ENCODE data around the gene PFKL. TPM values are rescaled to one million over a fixed set of nuclear protein-coding genes. Genes with fewer than 3 reads are reported as not detected.
"Not testable (repeated sequence)": the region's sequence is repeated elsewhere in the genome, so short reads cannot be mapped to it uniquely, and the experiment has no call there.

PFKL gene
- total RNA-seq, 4 donors from 2014 or later = 94.6 to 155 (median 141) TPM

DNA sequence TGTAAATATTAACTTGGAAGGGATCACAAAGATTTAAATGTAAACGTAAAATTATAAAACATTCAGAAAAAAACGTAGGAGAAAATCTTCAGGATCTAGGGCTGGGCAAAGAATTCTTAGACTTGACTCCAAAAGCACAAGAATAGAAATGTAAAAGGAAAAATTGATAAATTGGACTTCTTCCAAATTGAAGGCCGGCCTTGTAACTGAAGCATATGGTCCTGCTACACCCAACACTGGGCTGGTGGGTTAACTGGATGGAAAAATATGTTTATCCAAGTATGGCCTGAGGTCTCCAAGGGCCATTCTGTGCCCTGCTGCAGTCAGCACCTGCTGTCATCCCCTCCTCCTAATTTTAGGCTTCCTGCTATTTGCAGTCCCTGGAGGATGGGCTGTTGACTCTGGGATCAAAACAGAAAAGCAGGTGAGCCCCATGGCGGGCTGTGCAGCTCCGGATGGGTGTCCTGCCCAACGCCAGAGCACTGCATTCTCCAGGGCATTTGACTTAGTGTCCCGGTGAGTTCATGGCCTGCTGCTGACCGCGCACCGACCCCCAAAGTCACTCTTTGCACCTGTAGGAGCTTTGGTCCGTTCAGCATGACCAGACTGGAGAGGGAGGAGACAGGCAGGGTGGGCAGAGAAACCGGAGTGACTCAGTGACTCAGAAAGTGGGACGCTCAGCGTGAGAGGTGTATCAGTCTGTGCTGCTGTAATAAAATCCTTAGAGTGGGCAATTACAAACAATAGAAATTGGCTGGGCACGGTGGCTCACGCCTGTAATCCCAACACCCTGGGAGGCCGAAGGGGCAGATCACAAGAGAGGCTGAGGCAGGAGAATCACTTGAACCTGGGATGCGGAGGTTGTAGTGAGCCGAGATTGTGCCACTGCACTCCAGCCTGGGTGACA is 20.2 kb upstream of the PFKL start:
- no peaks in the 10 kb centered on the region for H3K27me3 ChIP-seq
- DNase-seq (ENCODE audit: low spot score in 2 of 2) = no peak
- H3K36me3 ChIP-seq = no peaks in the 10 kb centered on the region
- H3K4me1 ChIP-seq = no peaks in the 10 kb centered on the region
- H3K9me3 ChIP-seq = peaks cover 0 to 6% (median 0%) of the 10 kb centered on the region in 4 donors
- TF ChIP-seq POLR2A (IDR thresholded peaks at IDR 0.05) = no peak
- no peak for TF ChIP-seq EP300 (IDR thresholded peaks at IDR 0.05)
- TF ChIP-seq, protein P1, sequence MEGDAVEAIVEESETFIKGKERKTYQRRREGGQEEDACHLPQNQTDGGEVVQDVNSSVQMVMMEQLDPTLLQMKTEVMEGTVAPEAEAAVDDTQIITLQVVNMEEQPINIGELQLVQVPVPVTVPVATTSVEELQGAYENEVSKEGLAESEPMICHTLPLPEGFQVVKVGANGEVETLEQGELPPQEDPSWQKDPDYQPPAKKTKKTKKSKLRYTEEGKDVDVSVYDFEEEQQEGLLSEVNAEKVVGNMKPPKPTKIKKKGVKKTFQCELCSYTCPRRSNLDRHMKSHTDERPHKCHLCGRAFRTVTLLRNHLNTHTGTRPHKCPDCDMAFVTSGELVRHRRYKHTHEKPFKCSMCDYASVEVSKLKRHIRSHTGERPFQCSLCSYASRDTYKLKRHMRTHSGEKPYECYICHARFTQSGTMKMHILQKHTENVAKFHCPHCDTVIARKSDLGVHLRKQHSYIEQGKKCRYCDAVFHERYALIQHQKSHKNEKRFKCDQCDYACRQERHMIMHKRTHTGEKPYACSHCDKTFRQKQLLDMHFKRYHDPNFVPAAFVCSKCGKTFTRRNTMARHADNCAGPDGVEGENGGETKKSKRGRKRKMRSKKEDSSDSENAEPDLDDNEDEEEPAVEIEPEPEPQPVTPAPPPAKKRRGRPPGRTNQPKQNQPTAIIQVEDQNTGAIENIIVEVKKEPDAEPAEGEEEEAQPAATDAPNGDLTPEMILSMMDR (IDR thresholded peaks at IDR 0.05) = no peak
- 74 to 77% methylated on average over 19 of the region's 19 CpGs for WGBS, 2 donors
- no peak overlapping the region for H3K4me3 ChIP-seq
- no peak overlapping the region for H3K27ac ChIP-seq

DNA sequence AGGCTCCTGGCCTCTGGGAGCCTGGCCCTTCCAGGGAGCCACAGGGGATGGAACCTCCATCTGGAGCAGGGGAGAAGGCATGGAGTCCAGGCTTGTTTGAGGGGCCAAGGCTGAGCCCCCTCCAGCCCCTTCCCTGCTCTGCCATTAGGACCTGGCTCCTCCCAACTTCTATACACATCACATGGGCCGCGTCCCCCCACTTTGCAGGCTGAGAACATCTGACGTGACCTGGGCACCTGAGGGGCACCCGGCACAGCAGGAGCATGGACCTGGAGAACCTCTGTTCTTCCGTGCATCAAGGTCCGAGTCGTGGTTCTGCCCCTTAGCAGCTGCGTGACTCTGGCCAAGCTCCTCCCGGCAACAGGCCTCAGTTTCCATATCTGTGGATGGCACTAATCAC is 18.1 kb upstream of the PFKL start:
- TF ChIP-seq, protein P1 (IDR thresholded peaks at IDR 0.05) = no peak
- TF ChIP-seq EP300 (IDR thresholded peaks at IDR 0.05) (no peak), POLR2A (IDR thresholded peaks at IDR 0.05) (no peak)
- H3K27ac ChIP-seq = no peak overlapping the region
- peaks cover 0 to 10% (median 0%) of the 10 kb centered on the region in 4 donors for H3K4me1 ChIP-seq
- no peaks in the 10 kb centered on the region for H3K9me3 ChIP-seq
- no peaks in the 10 kb centered on the region for H3K36me3 ChIP-seq
- no peak for DNase-seq (ENCODE audit: low spot score in 2 of 2)
- H3K4me3 ChIP-seq = no peak overlapping the region
- peaks cover 0 to 9% of the 10 kb centered on the region in 2 donors for H3K27me3 ChIP-seq
- 86 to 99% methylated on average over 3 to 9 of the region's 9 CpGs for WGBS, 2 donors

DNA sequence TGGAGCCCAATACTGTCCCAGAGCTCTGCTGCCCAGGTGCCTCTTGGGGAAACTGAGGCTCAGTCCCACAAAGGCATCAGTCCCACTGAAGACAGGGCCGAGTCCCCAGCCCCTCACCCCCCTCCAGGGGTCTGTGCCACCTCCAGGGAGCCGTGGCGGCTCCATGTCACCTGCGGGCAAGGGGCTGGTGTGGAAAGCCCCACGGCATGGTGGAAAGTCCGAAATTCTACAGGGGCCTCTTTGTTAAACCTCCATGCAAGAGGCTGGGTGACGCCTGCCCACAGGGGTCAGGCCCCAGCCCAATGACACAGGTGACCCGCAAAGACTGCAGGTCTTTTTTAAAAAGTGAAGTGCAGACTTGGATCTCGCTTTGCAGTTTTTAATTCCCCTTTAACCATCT is 17.5 kb upstream of the PFKL start:
- peaks cover 0 to 10% (median 0%) of the 10 kb centered on the region in 4 donors for H3K4me1 ChIP-seq
- no peaks in the 10 kb centered on the region for H3K36me3 ChIP-seq
- H3K27ac ChIP-seq = no peak overlapping the region
- H3K27me3 ChIP-seq = peaks cover 0 to 15% of the 10 kb centered on the region in 2 donors
- no peak for DNase-seq (ENCODE audit: low spot score in 2 of 2)
- no peak for TF ChIP-seq EP300 (IDR thresholded peaks at IDR 0.05)
- TF ChIP-seq, protein P1 (IDR thresholded peaks at IDR 0.05) = no peak
- TF ChIP-seq POLR2A (IDR thresholded peaks at IDR 0.05) = no peak
- H3K9me3 ChIP-seq = no peaks in the 10 kb centered on the region
- 88 to 91% methylated on average over 6 to 9 of the region's 9 CpGs for WGBS, 2 donors
- no peak overlapping the region for H3K4me3 ChIP-seq

DNA sequence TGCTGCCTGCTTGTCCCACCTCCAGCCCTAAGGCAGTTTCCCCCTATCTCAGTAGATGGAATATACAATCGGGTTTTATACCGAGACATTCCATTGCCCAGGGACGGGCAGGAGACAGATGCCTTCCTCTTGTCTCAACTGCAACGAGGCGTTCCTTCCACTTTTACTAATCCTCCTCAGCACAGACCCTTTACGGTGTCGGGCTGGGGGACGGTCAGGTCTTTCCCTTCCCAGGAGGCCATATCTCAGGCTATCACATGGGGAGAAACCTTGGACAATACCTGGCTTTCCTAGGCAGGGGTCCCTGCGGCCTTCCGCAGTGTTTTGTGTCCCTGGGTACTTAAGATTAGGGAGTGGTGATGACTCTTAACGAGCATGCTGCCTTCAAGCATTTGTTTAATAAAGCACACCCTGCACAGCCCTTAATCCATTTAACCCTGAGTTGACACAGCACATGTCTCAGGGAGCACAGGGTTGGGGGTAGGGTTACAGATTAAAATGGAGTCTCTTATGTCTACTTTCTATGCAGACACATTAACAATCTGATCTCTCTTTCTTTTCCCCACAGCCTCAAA is 16.6 kb upstream of the PFKL start:
- WGBS, 2 donors = 62 to 66% methylated on average over 11 of the region's 11 CpGs
- peaks cover 0 to 22% of the 10 kb centered on the region in 2 donors for H3K27me3 ChIP-seq
- not testable (repeated sequence) for H3K4me1 ChIP-seq; DNase-seq (ENCODE audit: low spot score in 2 of 2); H3K4me3 ChIP-seq; H3K27ac ChIP-seq; H3K36me3 ChIP-seq; H3K9me3 ChIP-seq

DNA sequence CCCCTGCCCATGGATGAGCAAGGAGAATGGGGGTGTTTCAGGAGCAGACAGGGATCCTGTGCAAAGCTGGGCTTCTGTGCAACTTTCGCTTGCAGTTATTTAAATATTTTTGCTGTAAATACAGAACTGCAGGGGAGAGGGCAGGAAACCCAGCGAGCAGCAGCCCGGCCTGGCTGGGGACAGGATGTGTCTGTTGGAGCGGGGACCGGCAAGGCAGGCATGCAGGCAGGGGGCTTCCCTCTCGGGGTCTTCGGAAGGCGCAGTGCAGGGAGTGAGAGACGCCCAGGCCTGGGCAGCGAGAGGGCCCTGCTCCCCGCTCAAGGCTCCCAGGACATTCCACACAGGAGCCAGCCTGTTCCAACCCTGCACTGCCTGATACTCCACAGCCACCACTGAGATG is 15.9 kb upstream of the PFKL start:
- TF ChIP-seq, protein P1 (IDR thresholded peaks at IDR 0.05) = no peak
- TF ChIP-seq EP300 (IDR thresholded peaks at IDR 0.05) = no peak
- DNase-seq (ENCODE audit: low spot score in 2 of 2) = no peak
- H3K27me3 ChIP-seq = peaks cover 0 to 22% of the 10 kb centered on the region in 2 donors
- H3K9me3 ChIP-seq = no peaks in the 10 kb centered on the region
- H3K27ac ChIP-seq = no peak overlapping the region
- H3K4me1 ChIP-seq = peaks cover 0 to 10% (median 0%) of the 10 kb centered on the region in 4 donors
- WGBS, 2 donors = 72 to 79% methylated on average over 10 to 11 of the region's 11 CpGs
- H3K36me3 ChIP-seq = no peaks in the 10 kb centered on the region
- H3K4me3 ChIP-seq = no peak overlapping the region

Measured in tibial nerve (tissue), 4 donors.